GM21390 (cell line): ENCODE measurements around the gene GOLIM4.
"Not testable (repeated sequence)": the region's sequence is repeated elsewhere in the genome, so short reads cannot be mapped to it uniquely, and the experiment has no call there.

Experiments
- ATAC-seq: cut with Tn5 transposase; IDR thresholded peaks from one replicate; pipeline ENCODE4 v1.9.1; 2021; ENCODE audit not compliant: unreplicated experiment

GOLIM4 gene

GRCh38 chr3:168048414-168049330, 47.1 kb downstream of the GOLIM4 start:
- ATAC-seq = no peak

GRCh38 chr3:168047936-168048335, 47.8 kb downstream of the GOLIM4 start:
- ATAC-seq = no peak

- ATAC-seq = peak; percentile 64
These were observed 48.4 kb downstream of the GOLIM4 start for GRCh38 chr3:168047190-168047795.

- no peak for ATAC-seq
These were observed 51.7 kb downstream of the GOLIM4 start for GRCh38 chr3:168044049-168044448.

GRCh38 chr3:168040607-168041208, 55.0 kb downstream of the GOLIM4 start:
- ATAC-seq = peak; percentile 62

- ATAC-seq = no peak
These were observed 58.7 kb downstream of the GOLIM4 start for GRCh38 chr3:168037020-168037419.

- no peak for ATAC-seq
These were observed 59.1 kb downstream of the GOLIM4 start for GRCh38 chr3:168036619-168037018.

GRCh38 chr3:168034152-168034928, 61.4 kb downstream of the GOLIM4 start:
- ATAC-seq = no peak

GRCh38 chr3:168030577-168030976, 65.1 kb downstream of the GOLIM4 start:
- ATAC-seq = no peak

GRCh38 chr3:168029705-168030104, 66.0 kb downstream of the GOLIM4 start:
- no peak for ATAC-seq

GRCh38 chr3:168028086-168028485, 67.6 kb downstream of the GOLIM4 start:
- ATAC-seq = no peak

GRCh38 chr3:168026764-168027163, 69.0 kb downstream of the GOLIM4 start:
- ATAC-seq = no peak

GRCh38 chr3:168025076-168025475, 70.6 kb downstream of the GOLIM4 start:
- no peak for ATAC-seq

- ATAC-seq = no peak
These were observed 71.2 kb downstream of the GOLIM4 start for GRCh38 chr3:168024537-168024941.

- ATAC-seq = no peak
These were observed 73.8 kb downstream of the GOLIM4 start for GRCh38 chr3:168021737-168022450.

- ATAC-seq = not testable (repeated sequence)
These were observed 84.4 kb downstream of the GOLIM4 start for GRCh38 chr3:168011280-168011679.

- no peak for ATAC-seq
These were observed 89.1 kb downstream of the GOLIM4 start for GRCh38 chr3:168006584-168006983.

GRCh38 chr3:168003911-168004310, 91.8 kb downstream of the GOLIM4 start:
- ATAC-seq = no peak

- ATAC-seq = no peak
These were observed 92.8 kb downstream of the GOLIM4 start for GRCh38 chr3:168002786-168003368.

- ATAC-seq = no peak
These were observed 94.5 kb downstream of the GOLIM4 start for GRCh38 chr3:168001244-168001643.
